GM13977 (cell line): Measurements from ENCODE around the gene NINJ2.

Source experiments
- DNase-seq: peaks from one replicate; pipeline ENCODE4 v3.0.0; 2012; ENCODE audit warnings: low spot score
- CTCF ChIP-seq: IDR thresholded peaks from 2 replicates; pipeline ENCODE4 v1.5.1; 2012; ENCODE audit warnings: mild to moderate bottlenecking, control low read depth; ENCODE audit not compliant: insufficient read depth; ENCODE audit errors: extremely low read depth, missing control alignments
- in situ Hi-C: fragments of 300-500 bp; cut with MboI; formaldehyde crosslinking; loops from one replicate; pipeline ENCODE4 v1.12.0; 2022; ENCODE audit warnings: low sequenced_read_pairs, low pct_unique_long_range_greater_than_20kb, mixed read lengths, inconsistent platforms; ENCODE audit not compliant: unreplicated experiment

NINJ2 gene

GRCh38 chr12:531951-532585 is 131.2 kb downstream of the NINJ2 start:
- DNase-seq, result no peak
- in situ Hi-C loops, result no loop called here
- no peak for TF ChIP-seq CTCF

- in situ Hi-C loops, result no loop called here
- DNase-seq, result no peak
These were observed 132.4 kb downstream of the NINJ2 start for GRCh38 chr12:530821-531220.

GRCh38 chr12:530308-530707 is 132.9 kb downstream of the NINJ2 start:
- DNase-seq, result no peak
- in situ Hi-C loops, result no loop called here
- TF ChIP-seq CTCF, result no peak

More at GRCh38 chr12:530821-531220, 132.4 kb downstream of the NINJ2 start:
- no peak for TF ChIP-seq CTCF

GRCh38 chr12:527729-528128 is 135.5 kb downstream of the NINJ2 start:
- no peak for TF ChIP-seq CTCF
- DNase-seq, result no peak
- in situ Hi-C loops, result no loop called here

GRCh38 chr12:527241-527640 is 136.0 kb downstream of the NINJ2 start:
- no peak for DNase-seq
- in situ Hi-C loops, result no loop called here
- TF ChIP-seq CTCF, result no peak

GRCh38 chr12:526089-526488 is 137.2 kb downstream of the NINJ2 start:
- in situ Hi-C loops, result no loop called here
- DNase-seq, result no peak
- TF ChIP-seq CTCF, result no peak
